GM20000 (cell line): ENCODE measurements around the gene SYT17.

ENCODE experiments used
- DNase-seq: peaks from one replicate; pipeline ENCODE4 v3.0.0; 2012; ENCODE audit warnings: low spot score
- TF ChIP-seq, protein P1 (sequence below): IDR thresholded peaks from 2 replicates; pipeline ENCODE4 v1.5.1; 2012; ENCODE audit warnings: mild to moderate bottlenecking, control low read depth; ENCODE audit errors: extremely low read depth, missing control alignments

SYT17 gene

DNA sequence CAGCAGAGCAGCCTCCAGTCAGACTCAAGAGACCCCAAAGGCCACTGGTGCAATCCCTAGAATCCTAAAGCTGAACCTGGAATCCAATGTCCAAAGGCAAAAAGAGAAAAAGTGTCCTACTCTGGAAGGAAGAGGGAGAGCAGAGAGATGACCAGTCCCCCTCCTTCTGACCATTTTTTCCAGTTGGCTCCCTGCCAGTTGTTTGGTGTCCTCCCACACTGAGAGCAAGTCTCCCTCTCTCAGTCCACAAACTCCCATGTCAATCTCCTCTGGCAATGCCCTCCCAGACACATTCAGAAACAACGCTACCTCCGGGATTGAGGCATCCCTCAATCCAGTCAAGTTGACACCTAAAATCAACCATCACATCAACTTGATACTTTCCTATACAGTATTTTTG, 113.2 kb downstream of the SYT17 start:
- DNase-seq, result no peak
- TF ChIP-seq, protein P1, sequence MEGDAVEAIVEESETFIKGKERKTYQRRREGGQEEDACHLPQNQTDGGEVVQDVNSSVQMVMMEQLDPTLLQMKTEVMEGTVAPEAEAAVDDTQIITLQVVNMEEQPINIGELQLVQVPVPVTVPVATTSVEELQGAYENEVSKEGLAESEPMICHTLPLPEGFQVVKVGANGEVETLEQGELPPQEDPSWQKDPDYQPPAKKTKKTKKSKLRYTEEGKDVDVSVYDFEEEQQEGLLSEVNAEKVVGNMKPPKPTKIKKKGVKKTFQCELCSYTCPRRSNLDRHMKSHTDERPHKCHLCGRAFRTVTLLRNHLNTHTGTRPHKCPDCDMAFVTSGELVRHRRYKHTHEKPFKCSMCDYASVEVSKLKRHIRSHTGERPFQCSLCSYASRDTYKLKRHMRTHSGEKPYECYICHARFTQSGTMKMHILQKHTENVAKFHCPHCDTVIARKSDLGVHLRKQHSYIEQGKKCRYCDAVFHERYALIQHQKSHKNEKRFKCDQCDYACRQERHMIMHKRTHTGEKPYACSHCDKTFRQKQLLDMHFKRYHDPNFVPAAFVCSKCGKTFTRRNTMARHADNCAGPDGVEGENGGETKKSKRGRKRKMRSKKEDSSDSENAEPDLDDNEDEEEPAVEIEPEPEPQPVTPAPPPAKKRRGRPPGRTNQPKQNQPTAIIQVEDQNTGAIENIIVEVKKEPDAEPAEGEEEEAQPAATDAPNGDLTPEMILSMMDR, result no peak

DNA sequence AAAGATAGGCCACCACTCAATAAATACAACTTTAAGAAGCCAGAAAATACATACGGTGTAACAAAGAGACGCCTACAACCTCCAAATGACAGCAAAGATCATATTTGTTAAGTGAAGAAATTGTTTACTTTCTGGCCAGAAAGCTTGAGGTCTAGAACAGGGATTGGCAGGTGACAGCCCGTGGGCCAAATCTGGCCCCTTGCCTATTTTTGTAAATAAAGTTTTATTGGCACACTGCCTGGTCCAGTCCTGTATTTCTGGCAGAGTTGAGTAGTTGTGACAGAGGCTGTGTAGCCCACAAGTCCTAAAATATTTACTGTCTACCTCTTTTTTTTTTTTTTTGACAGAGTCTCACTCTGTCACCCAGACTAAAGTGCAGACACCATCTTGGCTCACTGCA, 114.1 kb downstream of the SYT17 start:
- TF ChIP-seq, protein P1, result no peak
- DNase-seq, result no peak

DNA sequence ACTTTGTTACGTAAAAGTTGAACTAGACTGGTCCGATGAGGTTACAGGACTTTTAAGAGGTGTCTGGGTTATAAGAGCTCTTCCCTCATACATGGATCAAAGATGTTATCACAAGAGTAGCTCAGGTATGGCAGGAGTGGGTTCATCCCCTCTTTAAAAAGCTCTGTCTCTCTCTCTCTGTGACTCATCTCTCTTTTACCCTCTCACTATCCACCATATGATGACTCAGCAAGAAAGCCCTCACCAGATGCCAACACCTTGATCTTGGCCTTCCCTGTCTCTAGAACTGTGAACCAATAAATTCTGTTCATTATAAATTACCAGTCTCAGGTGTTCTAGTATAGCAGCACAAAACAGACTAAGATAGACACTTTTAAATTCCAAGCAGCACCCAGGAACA, 115.6 kb downstream of the SYT17 start:
- DNase-seq, result no peak
- TF ChIP-seq, protein P1, result no peak

DNA sequence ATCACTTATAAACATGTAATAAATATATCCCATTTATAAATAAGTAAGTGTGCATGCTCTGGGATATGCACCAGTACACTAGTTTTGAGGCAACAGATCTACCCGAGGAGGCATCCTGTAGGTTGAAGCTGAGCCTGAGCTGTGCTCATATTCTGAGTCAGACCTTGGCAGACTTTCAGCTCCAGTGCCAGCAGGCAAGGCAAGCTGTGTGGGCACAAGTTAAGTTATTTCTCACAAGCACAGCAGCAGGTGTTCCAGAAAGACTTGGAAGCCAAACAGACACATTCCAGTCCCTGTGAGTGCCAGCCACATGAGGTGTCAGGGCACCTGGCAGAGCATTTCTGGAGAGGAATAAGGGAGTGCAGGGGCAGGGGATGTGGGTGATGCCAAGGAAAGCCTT, 116.2 kb downstream of the SYT17 start:
- no peak for DNase-seq
- TF ChIP-seq, protein P1, result no peak

DNA sequence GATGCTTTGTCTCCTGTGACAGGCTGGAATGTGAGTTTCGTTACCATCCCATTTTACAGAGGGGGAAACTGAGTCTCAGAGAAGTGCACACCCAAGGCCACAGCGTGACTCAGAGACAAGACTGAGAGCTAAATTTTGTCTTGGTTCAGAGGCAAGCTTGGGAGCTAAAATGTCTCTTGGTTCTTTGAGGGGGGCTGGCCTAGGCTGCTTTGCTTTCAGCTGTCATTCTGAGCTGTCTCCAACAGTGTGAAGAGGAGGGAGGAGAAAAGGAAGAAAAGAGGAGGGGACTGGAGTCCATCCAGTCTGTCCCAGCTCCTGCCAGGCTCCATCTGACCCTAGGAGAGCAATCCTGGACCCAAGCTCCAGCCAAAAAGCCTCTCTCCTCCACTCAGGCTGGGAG, 117.4 kb downstream of the SYT17 start, which contains the start of gene CLEC19A:
TSS of gene CLEC19A (plus strand) at position 301 of the 400 bp plus-strand sequence. CDS start 121 bp downstream, outside the sequence.
- DNase-seq, result no peak
- TF ChIP-seq, protein P1, result no peak

DNA sequence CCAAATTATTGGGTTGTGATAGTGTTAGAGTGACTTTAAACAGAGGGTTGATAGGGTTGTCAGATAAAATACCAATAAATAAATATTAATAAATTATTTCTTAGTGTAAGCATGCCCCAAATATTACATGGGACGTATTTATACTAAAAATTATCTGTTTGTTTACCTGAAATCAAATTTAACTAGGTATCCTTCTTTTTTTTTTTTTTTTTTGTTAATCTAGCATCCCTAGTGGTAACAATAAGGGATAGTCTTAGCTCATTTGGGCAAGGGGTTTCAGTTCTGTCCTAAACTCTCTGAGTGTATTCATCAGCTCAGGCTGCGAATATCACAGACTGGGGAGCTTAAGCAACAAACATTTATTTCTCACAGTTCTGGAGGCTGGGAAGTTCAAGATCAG, 118.8 kb downstream of the SYT17 start:
- no peak for DNase-seq
- TF ChIP-seq, protein P1, result no peak

DNA sequence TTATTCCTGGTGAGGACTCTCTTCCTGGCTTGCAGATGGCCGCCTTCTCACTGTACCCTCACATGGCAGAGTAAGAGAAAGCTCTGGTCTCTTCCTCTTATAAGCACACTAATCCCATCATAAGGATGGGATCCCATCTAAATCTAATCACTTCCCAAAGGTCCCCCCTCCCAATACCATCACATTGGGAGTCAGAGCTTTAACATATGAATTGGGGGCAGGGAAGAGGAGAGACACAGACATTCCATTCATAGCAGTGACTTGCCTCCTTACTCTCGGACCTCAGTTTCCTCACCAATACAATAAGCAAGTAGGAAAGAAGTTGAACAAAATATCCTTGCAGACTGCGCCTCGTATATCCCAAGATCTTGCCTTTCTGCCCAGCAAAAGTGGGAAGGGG, 119.2 kb downstream of the SYT17 start:
- TF ChIP-seq, protein P1, result no peak
- DNase-seq, result no peak
